Mesenchymal stem cell (in vitro differentiated cells and primary cell): ENCODE results near the gene KLF15.
A peak's percentile ranks its signal among the peaks of the same experiment; 100 is the strongest.

ENCODE experiments used
- DNase-seq: peaks from one replicate; pipeline ENCODE4 v3.0.0-alpha.2; 2013
- H2AFZ ChIP-seq: one replicate; pipeline ENCODE4 v1.6.1; 2013; ENCODE audit warnings: low read depth, mild to moderate bottlenecking, control low read depth, inconsistent platforms, low read length, moderate library complexity
- H2AK5ac ChIP-seq: 2 replicates; pipeline ENCODE4 v1.6.1; 2013; ENCODE audit warnings: low read length, moderate library complexity, mild to moderate bottlenecking, inconsistent platforms; ENCODE audit not compliant: severe bottlenecking
- H2BK120ac ChIP-seq: one replicate; pipeline ENCODE4 v1.6.1; 2013; ENCODE audit warnings: low read depth, mild to moderate bottlenecking, inconsistent platforms, low read length, moderate library complexity
- H2BK12ac ChIP-seq, 2 experiments: one replicate each; pipeline ENCODE4 v1.6.1; 2013; ENCODE audit warnings: inconsistent platforms in 2 of 2, low read length in 2 of 2, mild to moderate bottlenecking in 2 of 2, moderate library complexity in 2 of 2, control low read depth in 1 of 2
- H2BK15ac ChIP-seq: one replicate; pipeline ENCODE4 v1.6.1; 2013; ENCODE audit warnings: mild to moderate bottlenecking, low read depth, inconsistent platforms; ENCODE audit not compliant: poor library complexity, severe bottlenecking
- H2BK5ac ChIP-seq: 2 replicates; pipeline ENCODE4 v1.6.1; 2013; ENCODE audit warnings: low read depth, mild to moderate bottlenecking, low read length, control low read depth, inconsistent platforms; ENCODE audit not compliant: poor library complexity, severe bottlenecking
- H3K14ac ChIP-seq, 2 experiments: one replicate each; pipeline ENCODE4 v1.6.1; 2013; ENCODE audit warnings: inconsistent platforms in 2 of 2, low read length in 2 of 2, control low read depth in 1 of 2, mild to moderate bottlenecking in 1 of 2, moderate library complexity in 1 of 2
- H3K18ac ChIP-seq, 2 experiments: one replicate each; pipeline ENCODE4 v1.6.1; 2013; ENCODE audit warnings: inconsistent platforms in 2 of 2, low read length in 2 of 2, control low read depth in 1 of 2, low read depth in 1 of 2, mild to moderate bottlenecking in 1 of 2
- H3K23ac ChIP-seq, 2 experiments: one replicate each; pipeline ENCODE4 v1.6.1; 2013; ENCODE audit warnings: inconsistent platforms in 2 of 2, low read length in 2 of 2, mild to moderate bottlenecking in 2 of 2, moderate library complexity in 2 of 2, control low read depth in 1 of 2
- H3K27ac ChIP-seq: 2 replicates; pipeline ENCODE4 v1.5.1; 2013; ENCODE audit warnings: mild to moderate bottlenecking, moderate library complexity, low read length, control low read depth, inconsistent platforms; ENCODE audit not compliant: poor library complexity, severe bottlenecking
- H3K27me3 ChIP-seq, 2 experiments: 2 replicates each; pipeline versions ENCODE4 v1.6.1 to v1.7.0; 2013; ENCODE audit warnings: low read length in 2 of 2, mild to moderate bottlenecking in 2 of 2, moderate library complexity in 2 of 2, control low read depth in 1 of 2, inconsistent platforms in 1 of 2; ENCODE audit not compliant: control insufficient read depth in 1 of 2, insufficient read depth in 1 of 2
- H3K36me3 ChIP-seq, 2 experiments: 2 replicates each; pipeline versions ENCODE4 v1.6.1 to v1.7.0; 2013; ENCODE audit warnings: low read length in 2 of 2, control low read depth in 1 of 2, inconsistent platforms in 1 of 2, low read depth in 1 of 2, mild to moderate bottlenecking in 1 of 2; ENCODE audit not compliant: insufficient read depth in 2 of 2, control insufficient read depth in 1 of 2
- H3K4ac ChIP-seq, 2 experiments: one replicate each; pipeline ENCODE4 v1.6.1; 2013; ENCODE audit warnings: inconsistent platforms in 2 of 2, low read length in 2 of 2, mild to moderate bottlenecking in 2 of 2, moderate library complexity in 2 of 2, control low read depth in 1 of 2, low read depth in 1 of 2
- H3K4me1 ChIP-seq: 2 replicates; pipeline ENCODE4 v1.6.1; 2013; ENCODE audit warnings: low read depth, low read length, control low read depth; ENCODE audit not compliant: control insufficient read depth, insufficient read depth
- H3K4me2 ChIP-seq: 2 replicates; pipeline ENCODE4 v1.6.1; 2013; ENCODE audit warnings: low read length, mild to moderate bottlenecking, inconsistent platforms; ENCODE audit not compliant: poor library complexity, severe bottlenecking
- H3K4me3 ChIP-seq, 2 experiments: 2 replicates each; pipeline versions ENCODE4 v1.5.1 to v1.7.0; 2013; ENCODE audit warnings: low read length in 2 of 2, mild to moderate bottlenecking in 2 of 2, control low read depth in 1 of 2, low read depth in 1 of 2; ENCODE audit not compliant: insufficient read depth in 1 of 2
- H3K79me1 ChIP-seq: replicated peaks from 2 replicates; pipeline ENCODE4 v1.6.1; 2013; ENCODE audit warnings: mild to moderate bottlenecking, control low read depth, low read length, inconsistent platforms; ENCODE audit not compliant: poor library complexity, severe bottlenecking
- H3K9ac ChIP-seq: 2 replicates; pipeline ENCODE4 v1.7.0; 2013; ENCODE audit warnings: mild to moderate bottlenecking, low read length, moderate library complexity
- H3K9me3 ChIP-seq: 2 replicates; pipeline ENCODE4 v1.7.0; 2013; ENCODE audit warnings: mild to moderate bottlenecking, low read length; ENCODE audit not compliant: control insufficient read depth
- H4K8ac ChIP-seq: one replicate; pipeline ENCODE4 v1.6.1; 2013; ENCODE audit warnings: inconsistent platforms, mild to moderate bottlenecking, low read length, moderate library complexity
- H4K91ac ChIP-seq: one replicate; pipeline ENCODE4 v1.6.1; 2013; ENCODE audit warnings: mild to moderate bottlenecking, low read length, inconsistent platforms
- WGBS: methylation state at CpG from one replicate; pipeline ENCODE4 v1.1.7; 2013; ENCODE audit warnings: mixed read lengths; 5-methylcytosine and 5-hydroxymethylcytosine counted together

KLF15 gene

DNA sequence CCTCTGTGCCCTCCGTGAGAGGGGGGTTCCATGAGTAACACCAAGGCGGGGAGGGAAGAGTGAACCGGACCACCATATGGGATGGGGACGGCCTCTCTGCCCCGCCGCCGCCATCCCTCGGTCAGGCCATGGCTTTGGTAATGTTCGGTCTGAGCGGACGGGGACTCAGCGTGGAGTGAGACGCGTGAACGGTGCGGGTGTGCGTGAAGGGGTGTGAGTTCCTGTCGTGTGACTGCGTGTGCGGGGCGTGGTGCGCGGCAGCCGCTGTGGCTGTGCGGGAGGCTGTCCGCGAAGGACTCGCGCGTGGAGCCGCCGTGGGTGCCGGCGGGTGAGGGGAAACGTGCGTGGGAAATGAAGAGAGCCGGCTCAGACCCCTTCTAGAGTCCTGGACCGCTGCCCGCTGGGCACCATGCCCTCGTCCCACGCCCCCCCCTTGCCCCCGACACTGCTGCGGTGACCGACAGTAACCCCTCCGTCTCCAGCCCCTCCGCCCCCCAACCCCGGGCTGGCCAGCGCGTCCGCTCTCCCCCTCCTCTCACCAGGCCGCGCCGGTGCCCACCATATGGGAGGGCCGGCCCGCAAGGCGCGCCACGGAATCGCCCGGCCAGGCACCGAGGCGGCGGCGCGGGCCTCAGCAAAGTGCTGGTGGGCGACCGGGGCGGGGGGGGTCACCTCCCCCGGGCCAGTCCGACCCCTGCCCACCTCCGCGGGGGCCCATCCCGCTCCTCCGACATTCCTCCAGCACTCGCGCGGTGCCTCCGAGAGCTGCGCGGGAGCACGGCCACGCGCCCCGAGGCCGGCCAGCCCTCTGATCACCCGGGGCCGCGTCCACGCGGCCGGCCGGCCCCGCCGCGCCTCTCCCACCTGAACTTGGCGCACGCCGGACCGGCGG lies 589 bp downstream of the KLF15 start:
- DNase-seq: no peak
- H2AK5ac ChIP-seq: no peak overlapping the region
- H4K8ac ChIP-seq: peak overlapping the region; percentile 83
- peak overlapping the region in 1 of 2 experiments; percentile 87 for H2BK12ac ChIP-seq
- H2AFZ ChIP-seq: peak overlapping the region; percentile 79
- peak overlapping the region; percentile 96 for H3K4me2 ChIP-seq
- peak overlapping the region; percentile 65 to 95 for H3K18ac ChIP-seq
- WGBS: under 1% methylated on average over 43 of the region's 100 CpGs
- H2BK120ac ChIP-seq: no peak overlapping the region
- peaks cover 24% of the 10 kb centered on the region for H3K4me1 ChIP-seq
- H3K27me3 ChIP-seq: peaks cover 41 to 59% of the 10 kb centered on the region in 2 experiments
- peak overlapping the region; percentile 90 for H2BK15ac ChIP-seq
- H3K9me3 ChIP-seq: peaks cover 10% of the 10 kb centered on the region
- H3K9ac ChIP-seq: peak overlapping the region; percentile 79
- no peaks in the 10 kb centered on the region for H3K79me1 ChIP-seq
- H3K4ac ChIP-seq: peak overlapping the region in 1 of 2 experiments; percentile 76
- H3K4me3 ChIP-seq: peak overlapping the region; percentile 44 to 80
- no peak overlapping the region for H2BK5ac ChIP-seq
- no peaks in the 10 kb centered on the region for H3K36me3 ChIP-seq
- peak overlapping the region in 1 of 2 experiments; percentile 78 for H3K14ac ChIP-seq
- peak overlapping the region; percentile 90 to 96 for H3K23ac ChIP-seq
- no peak overlapping the region for H3K27ac ChIP-seq
- peak overlapping the region; percentile 88 for H4K91ac ChIP-seq

DNA sequence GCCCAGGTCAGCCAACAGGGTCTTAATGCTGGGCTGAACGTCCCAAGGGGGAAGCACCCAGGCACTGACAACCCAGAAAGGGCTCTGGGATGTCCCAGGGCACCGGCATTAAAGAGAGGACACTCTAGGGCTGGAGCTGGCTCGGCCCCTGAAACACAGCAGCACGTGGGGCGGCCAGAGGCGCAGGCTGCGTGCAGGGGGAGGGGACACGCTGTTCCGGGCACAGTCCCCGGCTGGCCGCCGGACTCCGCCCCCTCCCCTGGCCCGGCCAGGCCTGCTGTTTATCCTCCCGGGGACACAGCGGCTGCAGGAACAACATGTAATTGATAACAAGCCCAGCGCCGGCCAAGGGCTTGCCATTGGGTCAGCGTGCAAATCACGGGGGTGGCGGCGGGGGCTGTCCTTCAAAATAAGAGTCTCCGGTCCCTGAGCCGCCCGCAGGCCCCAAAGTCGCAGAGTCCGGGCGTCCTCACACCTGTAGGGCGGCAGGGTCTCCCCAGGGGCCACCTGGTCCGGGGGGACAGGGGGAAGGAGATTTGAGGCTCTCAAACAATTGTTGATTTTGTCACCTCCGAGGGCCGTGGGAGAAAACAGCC lies 1.3 kb downstream of the KLF15 start:
- peak overlapping the region; percentile 49 for H2BK15ac ChIP-seq
- H3K36me3 ChIP-seq: no peaks in the 10 kb centered on the region
- H3K27ac ChIP-seq: no peak overlapping the region
- no peak overlapping the region for H2BK120ac ChIP-seq
- H3K4me2 ChIP-seq: peak overlapping the region; percentile 96
- peaks cover 24% of the 10 kb centered on the region for H3K4me1 ChIP-seq
- WGBS: 1% methylated on average over 32 of the region's 32 CpGs
- H2BK5ac ChIP-seq: no peak overlapping the region
- peak overlapping the region; percentile 41 to 80 for H3K4me3 ChIP-seq
- H3K9me3 ChIP-seq: peaks cover 10% of the 10 kb centered on the region
- peak overlapping the region in 1 of 2 experiments; percentile 78 for H3K14ac ChIP-seq
- peak overlapping the region in 1 of 2 experiments; percentile 90 for H3K23ac ChIP-seq
- no peaks in the 10 kb centered on the region for H3K79me1 ChIP-seq
- peak overlapping the region; percentile 79 for H3K9ac ChIP-seq
- H2AFZ ChIP-seq: peak overlapping the region; percentile 79
- H3K18ac ChIP-seq: peak overlapping the region; percentile 65 to 95
- peak overlapping the region; percentile 83 for H4K8ac ChIP-seq
- H3K4ac ChIP-seq: no peak overlapping the region
- DNase-seq: peak; percentile 91
- peaks cover 33 to 52% of the 10 kb centered on the region in 2 experiments for H3K27me3 ChIP-seq
- peak overlapping the region; percentile 88 for H4K91ac ChIP-seq
- no peak overlapping the region for H2AK5ac ChIP-seq
- H2BK12ac ChIP-seq: peak overlapping the region in 1 of 2 experiments; percentile 32

DNA sequence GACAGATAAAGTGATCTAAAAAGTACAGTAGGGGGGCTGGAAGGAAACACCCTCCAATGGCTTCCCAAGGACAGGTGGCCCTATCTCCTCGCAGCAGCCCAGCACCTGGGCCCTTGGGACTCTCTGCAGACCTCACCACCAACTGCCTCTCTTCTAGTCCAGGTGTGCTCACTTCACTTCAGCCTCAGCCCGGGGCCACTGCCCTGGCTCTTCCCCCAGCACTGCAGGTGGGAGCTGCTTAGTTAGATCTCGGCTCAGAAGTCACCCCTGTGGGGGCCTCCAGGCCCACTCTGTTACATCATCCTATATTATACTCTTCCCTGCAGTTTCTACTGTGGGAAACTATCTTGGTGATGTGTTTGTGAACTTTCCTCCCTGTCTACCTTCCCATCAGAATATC lies 2.0 kb downstream of the KLF15 start:
- Histone ChIP-seq H4K91ac (no peak overlapping the region), H2BK12ac (peak overlapping the region in 1 of 2 experiments; percentile 33), H3K36me3 (no peaks in the 10 kb centered on the region), H3K79me1 (no peaks in the 10 kb centered on the region), H2BK15ac (no peak overlapping the region), H4K8ac (no peak overlapping the region), H3K9me3 (peaks cover 10% of the 10 kb centered on the region), H2AFZ (no peak overlapping the region), H3K18ac (no peak overlapping the region), H3K4ac (no peak overlapping the region), H2AK5ac (no peak overlapping the region), H3K4me3 (peak overlapping the region in 1 of 2 experiments; percentile 80), H2BK5ac (no peak overlapping the region), H3K9ac (peak overlapping the region; percentile 79), H3K27ac (no peak overlapping the region), H3K4me1 (peaks cover 24% of the 10 kb centered on the region), H3K14ac (no peak overlapping the region), H3K4me2 (no peak overlapping the region), H2BK120ac (no peak overlapping the region), H3K27me3 (peaks cover 27 to 46% of the 10 kb centered on the region in 2 experiments), H3K23ac (no peak overlapping the region)
- no peak for DNase-seq
- WGBS: 98% methylated on average over 2 of the region's 3 CpGs

DNA sequence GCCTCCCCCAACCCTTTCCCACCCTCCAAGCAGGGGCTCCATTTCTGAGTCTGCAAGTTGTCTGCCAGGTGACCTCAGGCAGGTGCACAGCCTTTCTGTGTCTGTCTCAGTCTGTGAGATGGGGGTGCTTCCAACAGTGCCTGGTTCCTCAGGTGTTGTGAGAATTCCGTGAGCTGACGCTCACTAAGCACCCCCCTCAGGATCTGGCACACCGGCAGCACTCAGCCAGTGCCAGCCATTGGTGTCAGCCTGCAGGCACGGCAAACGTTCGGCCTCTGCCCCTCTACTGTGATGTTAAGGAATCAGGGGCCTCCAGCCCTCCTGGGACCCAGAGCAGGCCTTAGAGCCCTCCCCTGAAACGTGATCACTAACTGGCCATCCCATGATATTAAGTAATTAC lies 2.4 kb downstream of the KLF15 start:
- Histone ChIP-seq H2BK120ac (no peak overlapping the region), H4K8ac (no peak overlapping the region), H3K79me1 (no peaks in the 10 kb centered on the region), H3K4me1 (peaks cover 24% of the 10 kb centered on the region), H3K23ac (no peak overlapping the region), H2BK15ac (peak overlapping the region; percentile 62), H3K4me3 (no peak overlapping the region), H3K4ac (no peak overlapping the region), H3K27me3 (peaks cover 22 to 41% of the 10 kb centered on the region in 2 experiments), H3K27ac (no peak overlapping the region), H4K91ac (no peak overlapping the region), H2AK5ac (no peak overlapping the region), H2BK12ac (no peak overlapping the region), H3K9me3 (peaks cover 8% of the 10 kb centered on the region), H3K4me2 (no peak overlapping the region), H3K9ac (no peak overlapping the region), H3K18ac (no peak overlapping the region), H3K14ac (no peak overlapping the region), H2AFZ (no peak overlapping the region), H2BK5ac (no peak overlapping the region), H3K36me3 (no peaks in the 10 kb centered on the region)
- 92% methylated on average over 6 of the region's 7 CpGs for WGBS
- DNase-seq: no peak
